ENCODE measurements around the gene PRKAG2.

Gene PRKAG2

GRCh38 chr7:151819866-151820265, 57.0 kb downstream of the PRKAG2 start:
- H3K27ac ChIP-seq = no peak overlapping the region

DNA sequence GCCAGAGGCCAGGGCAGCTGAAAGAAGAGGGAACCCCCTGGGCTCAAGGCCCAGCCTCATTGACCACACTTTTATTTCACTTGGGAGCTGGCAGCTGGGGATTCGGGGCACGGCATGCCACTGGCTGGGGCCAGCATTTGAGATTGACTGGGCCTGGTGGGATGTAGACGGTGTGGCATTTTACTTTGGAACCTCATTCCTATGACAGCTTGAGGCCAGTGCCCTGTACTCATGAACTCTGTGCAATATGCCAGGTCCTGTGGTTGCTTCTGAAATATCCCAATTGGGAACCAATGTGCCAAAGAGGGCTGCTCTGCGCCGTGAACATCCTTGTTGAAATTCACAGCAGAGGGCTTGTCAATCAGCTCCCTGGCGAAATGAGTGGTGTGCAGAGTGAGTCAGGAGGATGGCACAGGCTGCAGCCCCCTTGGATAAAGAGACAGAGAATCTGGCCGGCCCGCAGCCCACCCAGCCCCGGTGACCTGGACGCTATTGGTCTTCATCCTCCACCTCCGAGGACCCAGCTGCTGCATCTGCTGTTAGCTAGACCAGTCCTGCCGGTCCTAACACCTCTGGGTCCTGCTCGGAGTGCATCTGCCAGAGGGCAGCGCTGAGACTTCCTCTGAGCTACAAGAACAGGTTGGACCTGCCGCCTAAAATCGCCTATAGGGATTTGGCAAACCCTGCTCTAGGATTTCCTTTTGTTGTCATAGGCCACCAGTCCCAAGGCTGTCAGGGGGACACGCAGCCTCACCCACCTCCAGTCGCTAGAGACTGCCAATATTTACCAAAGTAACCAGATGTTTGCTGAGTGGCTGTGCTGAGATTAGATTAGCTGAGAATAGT, 58.0 kb downstream of the PRKAG2 start:
- Histone ChIP-seq H3K4me3 (no peak overlapping the region), H3K27ac (no peak overlapping the region)
- no peak for DNase-seq (ENCODE audit: low spot score)
- TF ChIP-seq, protein P1, sequence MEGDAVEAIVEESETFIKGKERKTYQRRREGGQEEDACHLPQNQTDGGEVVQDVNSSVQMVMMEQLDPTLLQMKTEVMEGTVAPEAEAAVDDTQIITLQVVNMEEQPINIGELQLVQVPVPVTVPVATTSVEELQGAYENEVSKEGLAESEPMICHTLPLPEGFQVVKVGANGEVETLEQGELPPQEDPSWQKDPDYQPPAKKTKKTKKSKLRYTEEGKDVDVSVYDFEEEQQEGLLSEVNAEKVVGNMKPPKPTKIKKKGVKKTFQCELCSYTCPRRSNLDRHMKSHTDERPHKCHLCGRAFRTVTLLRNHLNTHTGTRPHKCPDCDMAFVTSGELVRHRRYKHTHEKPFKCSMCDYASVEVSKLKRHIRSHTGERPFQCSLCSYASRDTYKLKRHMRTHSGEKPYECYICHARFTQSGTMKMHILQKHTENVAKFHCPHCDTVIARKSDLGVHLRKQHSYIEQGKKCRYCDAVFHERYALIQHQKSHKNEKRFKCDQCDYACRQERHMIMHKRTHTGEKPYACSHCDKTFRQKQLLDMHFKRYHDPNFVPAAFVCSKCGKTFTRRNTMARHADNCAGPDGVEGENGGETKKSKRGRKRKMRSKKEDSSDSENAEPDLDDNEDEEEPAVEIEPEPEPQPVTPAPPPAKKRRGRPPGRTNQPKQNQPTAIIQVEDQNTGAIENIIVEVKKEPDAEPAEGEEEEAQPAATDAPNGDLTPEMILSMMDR (IDR thresholded peaks at IDR 0.05) = no peak

More at GRCh38 chr7:151819866-151820265, 57.0 kb downstream of the PRKAG2 start:
- TF ChIP-seq, protein P1 (IDR thresholded peaks at IDR 0.05) = no peak
- DNase-seq (ENCODE audit: low spot score) = no peak
- H3K4me3 ChIP-seq = no peak overlapping the region

DNA sequence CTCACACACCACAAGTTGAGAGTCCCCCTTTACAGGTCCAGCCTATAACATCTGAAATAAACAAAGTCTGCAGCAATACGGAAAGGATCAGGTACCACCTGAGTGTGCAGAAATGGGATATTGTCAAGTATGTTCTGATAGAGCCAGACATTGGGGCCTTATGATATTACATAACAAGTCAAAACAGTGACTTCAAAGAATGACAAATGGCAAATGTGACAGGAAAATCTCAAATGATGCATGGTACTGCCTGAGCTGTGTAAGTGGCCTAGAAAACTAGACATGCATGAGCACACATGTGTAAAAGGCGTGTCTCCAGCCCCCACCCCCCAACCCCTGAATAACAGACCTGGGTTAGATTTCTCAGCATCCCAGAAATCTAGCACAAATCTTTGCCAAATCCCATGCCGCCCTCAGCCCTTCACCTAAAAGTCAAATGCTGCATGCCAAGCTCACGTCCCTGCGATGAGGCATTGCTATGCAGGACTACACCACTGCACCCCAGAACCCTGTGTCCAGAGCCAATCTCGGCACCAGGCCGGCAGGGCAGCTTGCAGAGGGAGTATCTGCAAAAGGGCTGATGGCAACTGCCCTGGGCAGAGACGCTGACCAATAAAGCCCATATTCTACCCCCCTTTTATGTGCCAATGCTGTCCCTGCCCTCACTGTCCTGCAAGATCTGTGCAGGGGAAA, 58.8 kb downstream of the PRKAG2 start:
- TF ChIP-seq, protein P1 (IDR thresholded peaks at IDR 0.05) = no peak
- no peak for DNase-seq (ENCODE audit: low spot score)
- H3K27ac ChIP-seq = no peak overlapping the region

GRCh38 chr7:151817315-151817690, 59.6 kb downstream of the PRKAG2 start:
- TF ChIP-seq, protein P1 (IDR thresholded peaks at IDR 0.05) = no peak

More for the DNA sequence above, 58.8 kb downstream of the PRKAG2 start:
- H3K4me3 ChIP-seq = no peak overlapping the region

GRCh38 chr7:151816562-151817314, 60.2 kb downstream of the PRKAG2 start:
- DNase-seq (ENCODE audit: low spot score) = no peak
- Histone ChIP-seq H3K4me3 (no peak overlapping the region), H3K27ac (no peak overlapping the region)
- TF ChIP-seq, protein P1 (IDR thresholded peaks at IDR 0.05) = no peak

More at GRCh38 chr7:151817315-151817690, 59.6 kb downstream of the PRKAG2 start:
- Histone ChIP-seq H3K4me3 (no peak overlapping the region), H3K27ac (no peak overlapping the region)
- no peak for DNase-seq (ENCODE audit: low spot score)

DNA sequence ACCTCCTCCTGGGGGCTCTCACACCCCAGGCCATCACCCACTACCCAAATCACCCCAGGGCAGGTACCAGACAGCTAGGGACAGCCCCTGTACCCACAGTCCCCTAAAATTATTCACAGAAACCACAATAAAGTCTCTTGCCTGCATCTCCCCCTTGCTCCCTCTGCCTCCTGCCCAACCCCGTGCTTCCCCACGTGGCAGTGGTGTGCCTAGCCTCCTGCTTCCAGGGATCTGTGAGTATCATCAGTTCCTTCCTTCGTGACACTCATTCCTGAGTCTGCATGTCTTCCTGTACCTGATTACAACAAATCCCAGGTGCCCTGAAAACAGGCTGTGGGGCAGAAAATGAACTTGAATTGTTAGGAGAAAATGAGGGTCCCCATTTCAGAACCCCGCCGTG, 61.5 kb downstream of the PRKAG2 start:
- TF ChIP-seq, protein P1 (IDR thresholded peaks at IDR 0.05) = no peak
- Histone ChIP-seq H3K27ac (no peak overlapping the region), H3K4me3 (no peak overlapping the region)
- no peak for DNase-seq (ENCODE audit: low spot score)

Data from coronary artery (tissue), 2 donors.